Karpas-422 (cell line): ENCODE measurements around the gene SCN5A. TPM values are rescaled to one million over a fixed set of nuclear protein-coding genes. Genes with fewer than 3 reads are reported as not detected.

Source experiments
- DNase-seq: peaks from one replicate; pipeline ENCODE4 v3.0.0-alpha.2; 2015
- H2AFZ ChIP-seq: fragments of 200-600 bp; sonication (generic); 2 replicates; pipeline ENCODE4 v1.6.1; 2014; ENCODE audit warnings: antibody characterized with exemption, low read length, mixed read lengths
- H3K27ac ChIP-seq: fragments of 200-600 bp; sonication (generic); 2 replicates; pipeline ENCODE4 v1.5.1; 2014; ENCODE audit warnings: mild to moderate bottlenecking, low read length, moderate library complexity
- H3K27me3 ChIP-seq: fragments of 200-600 bp; sonication (generic); 2 replicates; pipeline ENCODE4 v1.6.1; 2014; ENCODE audit warnings: low read length, mixed read lengths
- H3K36me3 ChIP-seq: fragments of 200-600 bp; sonication (generic); 2 replicates; pipeline ENCODE4 v1.6.1; 2014; ENCODE audit warnings: low read length, mixed read lengths; ENCODE audit not compliant: insufficient read depth
- H3K4me1 ChIP-seq: fragments of 200-600 bp; sonication (generic); 2 replicates; pipeline ENCODE4 v1.6.1; 2014; ENCODE audit warnings: mild to moderate bottlenecking, low read length, mixed read lengths
- H3K4me2 ChIP-seq: fragments of 200-600 bp; sonication (generic); 2 replicates; pipeline ENCODE4 v1.6.1; 2014; ENCODE audit warnings: low read length, low read depth, mild to moderate bottlenecking; ENCODE audit not compliant: poor library complexity, severe bottlenecking
- H3K4me3 ChIP-seq: fragments of 200-600 bp; sonication (generic); 2 replicates; pipeline ENCODE4 v1.5.1; 2014; ENCODE audit warnings: mild to moderate bottlenecking, antibody characterized with exemption, low read length, mixed read lengths
- H3K79me2 ChIP-seq: fragments of 200-600 bp; sonication (generic); 2 replicates; pipeline ENCODE4 v1.6.1; 2014; ENCODE audit warnings: mild to moderate bottlenecking, low read length, mixed read lengths
- H3K9ac ChIP-seq: fragments of 200-600 bp; sonication (generic); 2 replicates; pipeline ENCODE4 v1.6.0; 2014; ENCODE audit warnings: low read length
- H3K9me2 ChIP-seq: fragments of 200-600 bp; sonication (generic), shearing (Covaris generic); replicated peaks from 2 replicates; pipeline ENCODE4 v1.6.0; 2014; ENCODE audit warnings: mild to moderate bottlenecking, low read length, moderate library complexity; ENCODE audit not compliant: insufficient read depth
- H3K9me3 ChIP-seq: fragments of 300-700, 200-600 bp; sonication (generic); 2 replicates; pipeline ENCODE4 v1.6.1; 2014; ENCODE audit warnings: low read length, mixed read lengths
- H4K20me1 ChIP-seq: fragments of 200-600 bp; sonication (generic); 2 replicates; pipeline ENCODE4 v1.6.1; 2014; ENCODE audit warnings: mild to moderate bottlenecking, antibody characterized with exemption, low read length, low read depth; ENCODE audit not compliant: insufficient read depth
- total RNA-seq: library from RNA; depleted of rRNA; stranded (reverse); fragments of >200 nt; shearing (Covaris generic); gene quantifications from 2 replicates; pipeline ENCODE4 v1.2.3, GENCODE V29; 2014; ENCODE audit warnings: low replicate concordance

The SCN5A gene
- total RNA-seq, 1 experiment from 2014 or later: not detected

DNA sequence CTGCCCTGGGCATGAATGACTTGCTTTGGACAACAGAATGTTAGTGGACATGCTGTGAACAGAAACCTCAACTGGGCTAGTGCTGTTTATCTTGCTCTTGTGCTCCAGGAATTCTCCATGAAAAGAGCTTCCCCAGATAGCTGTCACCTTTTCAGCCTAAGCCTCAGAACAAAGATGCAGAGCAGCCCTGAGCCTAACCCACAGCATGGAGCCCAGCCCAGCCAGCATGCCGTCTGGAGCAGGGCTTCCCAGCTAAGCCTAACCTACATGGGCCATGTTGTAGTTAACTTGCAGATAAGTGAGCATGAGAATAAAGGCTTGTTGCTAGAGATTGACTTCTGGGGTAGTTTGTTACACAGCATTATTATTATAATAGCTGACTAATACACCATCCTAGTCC, 48.9 kb downstream of the SCN5A start:
- no peak overlapping the region for H3K4me2 ChIP-seq
- no peak overlapping the region for H3K9ac ChIP-seq
- H3K4me3 ChIP-seq: no peak overlapping the region
- no peaks in the 10 kb centered on the region for H3K9me2 ChIP-seq
- H3K9me3 ChIP-seq: no peaks in the 10 kb centered on the region
- no peak overlapping the region for H3K27ac ChIP-seq
- no peaks in the 10 kb centered on the region for H3K36me3 ChIP-seq
- no peaks in the 10 kb centered on the region for H3K27me3 ChIP-seq
- H3K79me2 ChIP-seq: no peaks in the 10 kb centered on the region
- no peak for DNase-seq
- H2AFZ ChIP-seq: no peak overlapping the region
- H4K20me1 ChIP-seq: no peaks in the 10 kb centered on the region
- no peaks in the 10 kb centered on the region for H3K4me1 ChIP-seq

- no peak overlapping the region for H2AFZ ChIP-seq
Observed at GRCh38 chr3:38599886-38600285, 49.6 kb downstream of the SCN5A start.

DNA sequence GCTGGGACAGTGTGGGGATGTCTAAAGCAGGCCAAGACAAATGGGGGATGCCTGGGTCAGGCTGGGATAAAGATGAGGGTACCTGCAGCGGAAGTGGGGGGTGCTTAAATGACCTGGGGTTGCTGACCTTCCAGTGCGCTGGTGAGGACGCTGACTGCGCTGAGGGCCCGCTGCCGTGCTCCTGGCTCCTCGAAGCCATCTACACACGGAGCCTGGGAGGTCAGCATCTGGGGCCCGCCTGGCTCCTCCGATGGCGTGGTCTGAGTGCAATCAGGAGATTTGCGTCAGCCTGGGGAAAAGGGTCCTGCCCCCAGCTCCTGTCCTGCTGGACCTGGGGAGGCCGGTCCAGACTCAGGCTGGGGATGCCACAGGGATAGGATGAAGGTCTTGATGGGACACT, 50.7 kb downstream of the SCN5A start:
- no peak overlapping the region for H3K9ac ChIP-seq
- no peak overlapping the region for H2AFZ ChIP-seq
- no peak overlapping the region for H3K4me3 ChIP-seq
- no peaks in the 10 kb centered on the region for H3K79me2 ChIP-seq
- H3K4me2 ChIP-seq: no peak overlapping the region
- no peaks in the 10 kb centered on the region for H3K36me3 ChIP-seq
- DNase-seq: no peak
- no peaks in the 10 kb centered on the region for H3K27me3 ChIP-seq
- no peaks in the 10 kb centered on the region for H4K20me1 ChIP-seq
- H3K9me2 ChIP-seq: no peaks in the 10 kb centered on the region
- H3K27ac ChIP-seq: no peak overlapping the region
- H3K4me1 ChIP-seq: no peaks in the 10 kb centered on the region
- H3K9me3 ChIP-seq: no peaks in the 10 kb centered on the region

More at GRCh38 chr3:38599886-38600285, 49.6 kb downstream of the SCN5A start:
- Histone ChIP-seq H3K36me3 (no peaks in the 10 kb centered on the region), H3K4me1 (no peaks in the 10 kb centered on the region), H3K79me2 (no peaks in the 10 kb centered on the region), H4K20me1 (no peaks in the 10 kb centered on the region), H3K4me2 (no peak overlapping the region), H3K9me2 (no peaks in the 10 kb centered on the region), H3K27me3 (no peaks in the 10 kb centered on the region), H3K9me3 (no peaks in the 10 kb centered on the region), H3K27ac (no peak overlapping the region), H3K9ac (no peak overlapping the region), H3K4me3 (no peak overlapping the region)
- DNase-seq: no peak

- H3K79me2 ChIP-seq: no peaks in the 10 kb centered on the region
- H3K4me2 ChIP-seq: no peak overlapping the region
- no peaks in the 10 kb centered on the region for H3K27me3 ChIP-seq
- no peaks in the 10 kb centered on the region for H3K36me3 ChIP-seq
- no peak for DNase-seq
- H3K9me2 ChIP-seq: no peaks in the 10 kb centered on the region
- no peaks in the 10 kb centered on the region for H3K9me3 ChIP-seq
- no peaks in the 10 kb centered on the region for H4K20me1 ChIP-seq
- H2AFZ ChIP-seq: no peak overlapping the region
- no peaks in the 10 kb centered on the region for H3K4me1 ChIP-seq
- no peak overlapping the region for H3K27ac ChIP-seq
- H3K9ac ChIP-seq: no peak overlapping the region
- H3K4me3 ChIP-seq: no peak overlapping the region
Observed at GRCh38 chr3:38597502-38598060, 51.9 kb downstream of the SCN5A start.

DNA sequence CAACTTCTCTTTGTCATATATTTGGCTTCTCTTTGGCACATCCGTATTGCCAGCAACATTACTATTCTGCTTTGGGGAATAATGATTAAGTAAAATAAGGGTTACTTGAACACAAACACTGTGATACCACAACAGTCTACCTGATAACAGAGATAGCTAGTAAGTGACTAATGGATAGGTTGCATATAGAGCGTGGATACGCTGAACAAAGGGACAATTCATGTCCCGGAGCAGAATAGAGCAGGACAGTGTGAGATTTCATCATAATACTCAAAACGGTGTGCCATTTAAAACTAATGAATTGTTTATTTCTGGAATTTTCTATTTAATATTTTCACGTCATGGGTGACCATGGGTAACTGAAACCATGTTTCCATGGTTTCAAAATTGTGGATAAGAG, 54.1 kb downstream of the SCN5A start:
- Histone ChIP-seq H3K36me3 (no peaks in the 10 kb centered on the region), H2AFZ (no peak overlapping the region), H3K4me2 (no peak overlapping the region), H3K9me3 (no peaks in the 10 kb centered on the region), H3K4me1 (no peaks in the 10 kb centered on the region), H3K9ac (no peak overlapping the region), H4K20me1 (no peaks in the 10 kb centered on the region), H3K9me2 (no peaks in the 10 kb centered on the region), H3K27ac (no peak overlapping the region), H3K4me3 (no peak overlapping the region), H3K79me2 (no peaks in the 10 kb centered on the region), H3K27me3 (no peaks in the 10 kb centered on the region)
- DNase-seq: no peak

DNA sequence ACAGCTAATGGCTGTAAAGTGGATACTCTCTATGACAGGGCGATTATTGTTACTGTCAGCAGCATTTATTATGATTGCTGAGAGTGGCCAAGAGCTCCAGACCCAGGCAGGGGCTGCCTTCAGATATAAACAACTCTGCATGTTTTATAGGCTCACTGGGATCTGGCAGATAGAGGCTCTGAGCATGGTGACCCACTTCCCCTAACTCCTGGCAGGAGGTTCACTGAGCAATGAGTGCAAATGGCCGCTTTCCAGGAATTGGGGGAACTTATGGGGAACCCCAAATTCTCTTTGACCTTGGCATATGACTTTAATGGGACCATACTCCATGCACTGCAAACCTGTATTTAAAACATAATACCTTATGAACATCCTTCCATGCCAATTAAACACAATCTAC, 59.0 kb downstream of the SCN5A start:
- DNase-seq: no peak
- no peaks in the 10 kb centered on the region for H3K9me2 ChIP-seq
- H3K4me2 ChIP-seq: no peak overlapping the region
- no peak overlapping the region for H3K27ac ChIP-seq
- no peaks in the 10 kb centered on the region for H4K20me1 ChIP-seq
- no peaks in the 10 kb centered on the region for H3K27me3 ChIP-seq
- no peaks in the 10 kb centered on the region for H3K4me1 ChIP-seq
- H3K9ac ChIP-seq: no peak overlapping the region
- no peaks in the 10 kb centered on the region for H3K36me3 ChIP-seq
- no peak overlapping the region for H3K4me3 ChIP-seq
- no peaks in the 10 kb centered on the region for H3K9me3 ChIP-seq
- H3K79me2 ChIP-seq: no peaks in the 10 kb centered on the region
- no peak overlapping the region for H2AFZ ChIP-seq

DNA sequence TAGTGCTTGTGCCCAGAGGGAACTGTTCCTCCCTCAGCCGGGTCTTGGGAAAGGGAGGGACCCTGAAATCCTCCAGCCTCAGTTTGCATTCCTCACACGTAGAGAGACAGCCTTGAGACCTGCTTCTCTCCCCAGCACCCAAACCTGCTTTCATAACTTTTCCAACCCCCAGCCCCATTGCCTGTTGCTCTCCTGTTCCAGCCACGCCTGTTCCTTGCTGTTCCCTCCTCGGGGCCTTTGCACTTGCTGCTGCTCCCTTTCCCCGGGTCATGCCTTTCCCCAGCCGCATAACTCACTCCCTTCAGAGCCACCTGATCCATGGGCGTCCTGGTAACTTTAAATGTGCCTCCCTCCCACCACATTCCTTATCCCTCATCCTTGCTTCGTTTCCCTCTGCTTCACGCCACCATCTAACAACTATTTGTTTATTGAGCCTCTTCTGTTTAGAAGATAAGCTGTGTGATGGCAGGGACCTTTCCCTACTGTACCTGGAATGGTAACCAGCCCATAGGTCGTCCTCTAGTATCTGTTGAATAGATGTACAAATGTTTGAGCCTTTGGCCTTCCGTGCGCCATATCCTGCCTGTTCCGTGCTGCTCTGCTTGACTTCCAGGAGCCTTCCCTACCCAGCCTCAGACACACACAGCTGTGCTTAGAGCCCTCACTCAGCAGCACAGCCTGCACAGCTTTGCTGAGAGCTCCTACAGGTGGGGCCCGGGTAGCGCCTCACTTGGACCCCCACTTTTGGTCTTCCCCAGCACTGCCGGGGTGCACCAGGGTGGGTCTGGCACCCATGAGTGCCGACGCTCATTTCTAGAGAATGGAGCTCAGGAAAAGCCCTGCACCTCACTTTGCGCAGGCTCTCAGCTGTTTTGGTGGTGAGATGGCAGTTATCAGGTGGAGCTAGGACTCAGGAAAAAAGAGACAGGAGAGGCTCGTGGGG, 60.2 kb downstream of the SCN5A start:
- Histone ChIP-seq H3K9ac (no peak overlapping the region), H3K4me2 (no peak overlapping the region), H3K27ac (no peak overlapping the region), H2AFZ (no peak overlapping the region), H3K79me2 (no peaks in the 10 kb centered on the region), H3K36me3 (no peaks in the 10 kb centered on the region), H3K9me2 (no peaks in the 10 kb centered on the region), H3K4me1 (no peaks in the 10 kb centered on the region), H4K20me1 (no peaks in the 10 kb centered on the region), H3K9me3 (no peaks in the 10 kb centered on the region), H3K27me3 (no peaks in the 10 kb centered on the region), H3K4me3 (no peak overlapping the region)
- DNase-seq: no peak

DNA sequence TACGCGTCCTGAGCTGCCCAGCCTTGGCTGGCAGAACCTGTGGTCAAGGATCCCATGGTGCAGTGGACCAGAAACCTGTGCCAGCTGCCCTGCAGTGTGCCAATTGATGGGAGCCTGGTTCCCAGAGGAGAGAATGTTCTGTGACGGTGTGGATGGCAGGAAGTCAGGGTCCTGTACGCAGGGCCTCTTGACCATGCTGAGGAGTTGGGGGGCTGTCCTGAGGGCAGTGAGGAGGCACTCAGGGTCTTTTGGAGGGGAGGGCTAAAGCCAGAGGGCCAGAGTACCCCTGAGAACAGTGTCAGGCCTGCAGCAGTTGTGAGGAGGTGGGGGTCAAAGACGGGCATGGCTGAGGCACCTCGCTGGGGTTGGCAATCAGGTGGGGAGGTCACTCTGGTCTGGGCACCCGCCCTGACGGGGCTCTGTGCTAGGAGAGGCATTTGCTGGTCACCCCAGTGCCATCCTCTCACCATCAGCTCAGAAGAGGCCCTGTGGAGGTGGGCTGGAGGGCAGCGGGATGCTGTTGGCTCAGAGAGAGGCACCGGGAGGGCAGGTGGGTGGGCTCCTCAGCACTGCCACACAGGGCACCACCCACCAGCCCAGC, 61.0 kb downstream of the SCN5A start:
- no peak overlapping the region for H3K4me3 ChIP-seq
- no peaks in the 10 kb centered on the region for H3K36me3 ChIP-seq
- H3K27me3 ChIP-seq: no peaks in the 10 kb centered on the region
- no peaks in the 10 kb centered on the region for H3K9me3 ChIP-seq
- no peak overlapping the region for H3K9ac ChIP-seq
- no peak for DNase-seq
- H3K4me2 ChIP-seq: no peak overlapping the region
- no peaks in the 10 kb centered on the region for H3K79me2 ChIP-seq
- H3K27ac ChIP-seq: no peak overlapping the region
- H4K20me1 ChIP-seq: no peaks in the 10 kb centered on the region
- no peaks in the 10 kb centered on the region for H3K9me2 ChIP-seq
- no peak overlapping the region for H2AFZ ChIP-seq
- no peaks in the 10 kb centered on the region for H3K4me1 ChIP-seq
